Peyer's patch (tissue), 4 donors: Measurements from ENCODE around the gene CATSPERD. TPM values are rescaled to one million over a fixed set of nuclear protein-coding genes. Genes with fewer than 3 reads are reported as not detected.
A peak's percentile ranks its signal among the peaks of the same experiment; 100 is the strongest.

Experiments used
- DNase-seq, 3 donors: peaks; one replicate each; pipeline ENCODE4 v3.0.0-alpha.2; 2017 to 2019
- H3K27ac ChIP-seq, 4 donors: fragments of 200-600 bp; sonication (generic); one replicate each; pipeline ENCODE4 v1.5.1; 2016 to 2019
- H3K27me3 ChIP-seq, 2 donors: fragments of 200-600 bp; sonication (generic); one replicate each; pipeline ENCODE4 v1.5.1; 2019
- H3K36me3 ChIP-seq, 3 donors: fragments of 200-600 bp; sonication (generic); one replicate each; pipeline ENCODE4 v1.5.1; 2016 to 2019
- H3K4me1 ChIP-seq, 4 donors: fragments of 200-600 bp; sonication (generic); one replicate each; pipeline ENCODE4 v1.5.1; 2016 to 2019
- H3K4me3 ChIP-seq, 4 donors: fragments of 200-600 bp; sonication (generic); 1 replicate in 3 of 4; 2 replicates in 1 of 4; pipeline ENCODE4 v1.5.1; 2016 to 2019; ENCODE audit warnings: mild to moderate bottlenecking in 1 of 4
- H3K9me3 ChIP-seq, 4 donors: fragments of 200-600 bp; sonication (generic); one replicate each; pipeline ENCODE4 v1.5.1; 2016 to 2019; ENCODE audit warnings: mild to moderate bottlenecking in 1 of 4
- CTCF ChIP-seq, 6 experiments: fragments of 450-650 bp in 4 of 6; fragments of 200-600 bp in 2 of 6; sonication (generic) in 1 of 6; IDR thresholded peaks; one replicate each; pipeline ENCODE4 v1.5.1; 2017 to 2019; ENCODE audit warnings: antibody characterized with exemption in 6 of 6, mild to moderate bottlenecking in 3 of 6, moderate library complexity in 1 of 6
- POLR2A ChIP-seq, 2 donors: fragments of 450-650 bp; IDR thresholded peaks; one replicate each; pipeline ENCODE4 v1.5.1; 2017; ENCODE audit warnings: antibody characterized with exemption in 2 of 2, mild to moderate bottlenecking in 2 of 2, moderate library complexity in 2 of 2
- total RNA-seq, 4 donors: library from RNA; depleted of rRNA; stranded (reverse); fragments of >200 nt; gene quantifications; one replicate each; pipeline ENCODE4 v1.1.0, GENCODE V29; 2016

Gene CATSPERD
- total RNA-seq, 4 donors from 2014 or later, result not detected

DNA sequence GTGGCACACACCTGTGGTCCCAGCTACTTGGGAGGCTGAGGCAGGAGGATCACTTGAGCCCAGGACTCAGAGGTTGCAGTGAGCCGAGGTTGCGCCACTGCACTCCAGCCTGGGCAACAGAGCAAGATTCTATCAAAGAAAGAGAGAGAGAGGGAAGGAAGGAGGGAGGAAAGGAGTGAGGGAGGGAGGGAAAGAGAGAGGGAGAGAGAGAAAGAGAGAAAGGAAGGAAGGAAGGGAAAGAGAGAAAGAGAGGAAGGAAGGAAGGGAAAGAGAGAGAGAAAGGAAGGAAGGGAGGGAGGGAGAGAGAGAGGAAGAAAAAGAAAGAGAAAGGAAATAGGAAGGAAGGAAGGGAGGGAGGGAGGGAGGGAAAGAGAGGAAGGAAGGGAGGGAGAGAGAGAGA lies 96.8 kb downstream of the CATSPERD start:
- Histone ChIP-seq H3K4me1 (peaks cover 0 to 7% (median 0%) of the 10 kb centered on the region in 4 donors), H3K36me3 (no peaks in the 10 kb centered on the region), H3K27me3 (no peaks in the 10 kb centered on the region), H3K27ac (no peak overlapping the region), H3K9me3 (no peaks in the 10 kb centered on the region), H3K4me3 (no peak overlapping the region)
- no peak for DNase-seq
- TF ChIP-seq POLR2A (IDR thresholded peaks at IDR 0.05), result no peak

GRCh38 chr19:5818594-5818993 lies 98.2 kb downstream of the CATSPERD start:
- no peak for DNase-seq
- no peak overlapping the region for H3K27ac ChIP-seq
- TF ChIP-seq POLR2A (IDR thresholded peaks at IDR 0.05) (no peak), CTCF (IDR thresholded peaks at IDR 0.05) (no peak)

DNA sequence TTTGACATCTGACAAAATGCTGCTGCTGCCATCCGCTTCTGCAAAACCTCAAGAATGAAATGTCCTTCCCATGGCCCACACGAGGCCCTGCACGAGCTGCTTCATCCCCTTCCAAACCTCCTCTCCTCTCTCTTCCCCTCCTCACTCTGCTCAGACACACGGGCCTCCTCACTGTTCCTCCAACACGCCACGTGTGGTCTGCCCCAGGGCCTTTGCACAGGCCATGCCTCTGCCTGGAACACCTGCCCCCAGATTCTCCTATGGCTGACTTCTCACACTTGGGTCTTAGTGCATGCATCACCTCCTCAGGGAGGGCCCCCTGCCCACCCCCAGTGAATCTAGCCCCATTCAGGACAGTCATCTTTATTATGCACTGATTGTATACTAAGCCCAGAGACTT lies 100.3 kb downstream of the CATSPERD start:
- no peaks in the 10 kb centered on the region for H3K9me3 ChIP-seq
- no peak for DNase-seq
- no peak overlapping the region for H3K4me3 ChIP-seq
- no peak overlapping the region for H3K27ac ChIP-seq
- no peaks in the 10 kb centered on the region for H3K4me1 ChIP-seq
- peaks cover 0 to 10% (median 0%) of the 10 kb centered on the region in 3 donors for H3K36me3 ChIP-seq
- no peak for TF ChIP-seq CTCF (IDR thresholded peaks at IDR 0.05)
- no peak for TF ChIP-seq POLR2A (IDR thresholded peaks at IDR 0.05)
- no peaks in the 10 kb centered on the region for H3K27me3 ChIP-seq

More at GRCh38 chr19:5818594-5818993, 98.2 kb downstream of the CATSPERD start:
- H3K4me1 ChIP-seq, result peaks cover 0 to 7% (median 0%) of the 10 kb centered on the region in 4 donors
- H3K27me3 ChIP-seq, result no peaks in the 10 kb centered on the region
- no peaks in the 10 kb centered on the region for H3K36me3 ChIP-seq
- H3K9me3 ChIP-seq, result no peaks in the 10 kb centered on the region
- no peak overlapping the region for H3K4me3 ChIP-seq

DNA sequence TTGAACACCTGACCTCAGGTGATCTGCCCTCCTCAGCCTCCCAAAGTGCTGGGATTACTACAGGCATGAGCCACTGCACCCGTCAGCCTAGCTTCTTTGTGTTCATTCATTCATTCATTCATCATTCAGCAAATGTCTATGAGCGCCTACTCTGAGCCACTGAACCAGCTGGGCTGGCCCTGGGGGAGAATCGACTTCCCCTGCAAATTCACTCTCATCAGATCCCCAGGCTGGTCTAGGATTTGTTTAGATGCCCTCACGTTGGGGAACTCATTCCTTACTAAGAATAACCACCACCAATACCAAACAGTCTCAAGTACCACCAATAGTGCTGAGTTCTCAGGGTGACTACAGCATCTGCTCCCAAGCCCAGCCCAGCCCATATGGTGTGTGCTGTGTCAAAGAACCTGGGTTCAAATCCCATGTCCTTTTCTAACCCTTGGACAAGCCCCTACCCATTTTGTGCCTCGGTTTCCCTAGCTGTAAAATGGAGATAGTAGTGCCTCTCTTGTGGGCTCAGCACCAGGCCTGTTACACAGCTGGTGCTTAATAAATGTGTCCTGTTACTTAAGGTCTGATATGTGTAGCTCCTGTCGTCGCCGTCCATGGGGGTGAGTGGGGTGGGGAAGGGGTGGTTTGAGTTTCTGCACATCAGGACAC lies 101.2 kb downstream of the CATSPERD start:
- Histone ChIP-seq H3K27me3 (no peaks in the 10 kb centered on the region), H3K4me1 (peaks cover 0 to 4% (median 0%) of the 10 kb centered on the region in 4 donors), H3K36me3 (peaks cover 0 to 10% (median 0%) of the 10 kb centered on the region in 3 donors), H3K4me3 (no peak overlapping the region), H3K9me3 (no peaks in the 10 kb centered on the region), H3K27ac (no peak overlapping the region)
- DNase-seq, result no peak
- TF ChIP-seq POLR2A (IDR thresholded peaks at IDR 0.05) (no peak), CTCF (IDR thresholded peaks at IDR 0.05) (no peak)

GRCh38 chr19:5822181-5822844 lies 101.9 kb downstream of the CATSPERD start:
- DNase-seq, result no peak
- no peak overlapping the region for H3K27ac ChIP-seq
- no peaks in the 10 kb centered on the region for H3K9me3 ChIP-seq
- peaks cover 0 to 10% (median 0%) of the 10 kb centered on the region in 4 donors for H3K4me1 ChIP-seq
- H3K4me3 ChIP-seq, result no peak overlapping the region
- no peaks in the 10 kb centered on the region for H3K27me3 ChIP-seq
- TF ChIP-seq CTCF (IDR thresholded peaks at IDR 0.05) (no peak), POLR2A (IDR thresholded peaks at IDR 0.05) (no peak)
- H3K36me3 ChIP-seq, result peaks cover 0 to 10% (median 0%) of the 10 kb centered on the region in 3 donors

DNA sequence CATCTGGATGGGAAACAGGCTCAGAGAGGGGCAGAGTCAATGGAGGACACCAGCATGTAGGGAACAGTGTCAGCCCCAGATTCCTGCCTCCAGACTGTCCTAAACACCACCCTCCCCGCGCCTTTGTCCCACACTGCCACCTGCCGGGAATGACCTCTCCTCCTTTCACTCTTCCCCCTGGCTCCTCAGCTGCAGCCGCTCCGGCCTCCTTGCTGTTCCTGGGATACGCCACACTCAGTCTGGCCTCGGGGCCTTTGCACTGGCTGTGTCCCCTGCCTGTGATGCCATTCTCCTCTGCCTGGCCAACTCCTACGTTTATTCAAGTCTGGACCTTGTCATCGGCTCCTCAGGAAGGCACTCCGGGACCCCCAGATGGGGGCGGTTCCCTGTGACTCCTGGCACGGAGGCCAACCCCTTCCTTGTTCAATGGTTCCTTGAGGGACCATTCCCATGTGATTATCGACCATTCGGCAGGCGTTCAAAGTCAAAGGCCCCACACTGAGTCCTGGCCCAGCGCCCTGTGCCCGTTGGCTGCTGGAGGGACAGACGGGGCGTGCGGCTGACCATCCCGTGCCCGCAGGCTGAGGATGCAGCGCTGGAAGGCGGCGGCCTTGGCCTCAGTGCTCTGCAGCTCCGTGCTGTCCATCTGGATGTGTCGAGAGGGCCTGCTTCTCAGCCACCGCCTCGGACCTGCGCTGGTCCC lies 103.3 kb downstream of the CATSPERD start:
- Histone ChIP-seq H3K4me3 (no peak overlapping the region), H3K36me3 (peaks cover 0 to 10% (median 0%) of the 10 kb centered on the region in 3 donors), H3K27ac (no peak overlapping the region), H3K9me3 (no peaks in the 10 kb centered on the region), H3K27me3 (no peaks in the 10 kb centered on the region), H3K4me1 (peaks cover 0 to 19% (median 5%) of the 10 kb centered on the region in 4 donors)
- TF ChIP-seq POLR2A (IDR thresholded peaks at IDR 0.05) (no peak), CTCF (IDR thresholded peaks at IDR 0.05) (peak in 3 of 6 experiments; percentile 19 to 30 (median 28))
- no peak for DNase-seq
